ENCODE data around the gene HERC5.

- TF ChIP-seq PKNOX1 (IDR thresholded peaks at IDR 0.05) (no peak), FOXM1 (IDR thresholded peaks at IDR 0.05; ENCODE audit: borderline replicate concordance) (no peak), TARDBP (IDR thresholded peaks at IDR 0.05) (no peak), BHLHE40 (IDR thresholded peaks at IDR 0.05; ENCODE audit: borderline replicate concordance) (no peak)
Measured at GRCh38 chr4:88447371-88448095, 9.4 kb upstream of the HERC5 start.

Data from HEK293T (cell line).